Gastroesophageal sphincter (tissue), 3 donors: ENCODE measurements around the gene PLPP2.

Experiments used
- CTCF ChIP-seq, 4 experiments: fragments of 200-600 bp in 2 of 4; fragments of 450-650 bp in 2 of 4; sonication (generic) in 1 of 4; IDR thresholded peaks; one replicate each; pipeline ENCODE4 v1.5.1; 2017 to 2019; ENCODE audit warnings: antibody characterized with exemption in 4 of 4, mild to moderate bottlenecking in 2 of 4, moderate library complexity in 2 of 4
- POLR2A ChIP-seq, 2 donors: fragments of 450-650 bp; IDR thresholded peaks; one replicate each; pipeline ENCODE4 v1.6.1; 2017; ENCODE audit warnings: antibody characterized with exemption in 2 of 2, mild to moderate bottlenecking in 2 of 2, moderate library complexity in 1 of 2
- POLR2AphosphoS5 ChIP-seq: sonication (generic); formaldehyde crosslinking; IDR thresholded peaks from one replicate; pipeline ENCODE4 v1.6.1; 2017; ENCODE audit warnings: antibody characterized with exemption

- no peak for TF ChIP-seq POLR2A (IDR thresholded peaks at IDR 0.05)
- TF ChIP-seq CTCF (IDR thresholded peaks at IDR 0.05), result no peak
- TF ChIP-seq POLR2AphosphoS5, result no peak
Measured at GRCh38 chr19:340620-341385, 49.6 kb upstream of the PLPP2 start.
